ENCODE measurements around the gene LRRTM2.

The LRRTM2 gene

DNA sequence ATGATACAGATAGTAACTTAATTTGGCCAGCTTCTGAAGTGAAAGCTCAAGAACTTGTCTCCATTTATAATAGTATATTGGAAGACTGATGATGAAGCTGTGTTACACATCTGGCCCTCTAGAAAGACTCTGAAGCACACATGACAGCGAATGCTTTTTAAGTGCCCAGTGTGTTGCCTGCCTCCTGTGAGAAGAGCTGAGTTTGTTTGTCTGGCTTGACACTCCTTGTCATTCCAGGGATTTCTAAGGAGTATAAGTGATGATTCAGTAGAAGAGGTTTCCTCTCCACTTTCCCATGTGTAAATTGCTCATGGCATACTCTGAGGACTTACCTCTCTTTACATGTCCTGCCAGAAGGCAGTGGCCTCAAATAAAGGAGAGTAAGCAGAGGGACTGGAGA lies 30.4 kb upstream of the LRRTM2 start:
- in situ Hi-C loops (cut with HindIII; ENCODE audit: low pct_ligation_motif_present, low sequenced_read_pairs) = no loop called here
- DNase-seq = peak; percentile 45

DNA sequence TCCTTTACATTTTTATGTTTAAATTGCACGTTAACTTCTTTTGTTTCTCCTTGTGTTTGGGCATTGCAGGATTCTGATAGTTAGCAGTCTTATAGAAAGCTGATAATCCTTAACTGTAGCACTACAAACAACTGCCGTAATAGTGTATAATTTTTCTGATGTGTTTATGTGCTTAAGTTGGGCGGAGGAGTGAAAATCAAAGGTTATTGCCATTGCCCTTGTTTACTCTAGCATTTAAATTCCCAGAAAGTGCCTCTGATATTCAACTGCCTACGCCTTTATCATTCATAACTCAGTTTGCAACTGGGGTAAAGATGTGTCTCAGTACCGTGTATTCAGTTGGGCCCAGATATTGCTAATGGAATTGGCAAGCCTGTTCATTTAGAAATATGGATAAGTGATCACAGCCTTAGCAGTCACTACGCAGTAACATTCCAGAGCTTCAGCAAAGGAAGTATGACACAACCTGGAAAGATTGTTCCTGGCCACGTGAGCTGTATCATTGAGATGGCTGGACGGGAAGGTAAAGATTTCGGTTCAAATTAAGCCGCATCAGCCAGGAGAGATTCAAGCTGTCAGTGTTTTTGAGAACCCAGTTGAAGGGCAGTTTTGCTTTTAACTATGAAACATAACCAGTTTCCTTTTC lies 28.1 kb upstream of the LRRTM2 start:
- Histone ChIP-seq H3K27ac (peak overlapping the region; percentile 32), H3K36me3 (replicated peaks) (peaks cover 35% of the 10 kb centered on the region), H3K4me3 (ENCODE audit: low read depth, low read length) (no peak overlapping the region), H3K27me3 (replicated peaks) (no peaks in the 10 kb centered on the region)
- in situ Hi-C loops (cut with HindIII; ENCODE audit: low pct_ligation_motif_present, low sequenced_read_pairs) = no loop called here
- TF ChIP-seq, protein P1, sequence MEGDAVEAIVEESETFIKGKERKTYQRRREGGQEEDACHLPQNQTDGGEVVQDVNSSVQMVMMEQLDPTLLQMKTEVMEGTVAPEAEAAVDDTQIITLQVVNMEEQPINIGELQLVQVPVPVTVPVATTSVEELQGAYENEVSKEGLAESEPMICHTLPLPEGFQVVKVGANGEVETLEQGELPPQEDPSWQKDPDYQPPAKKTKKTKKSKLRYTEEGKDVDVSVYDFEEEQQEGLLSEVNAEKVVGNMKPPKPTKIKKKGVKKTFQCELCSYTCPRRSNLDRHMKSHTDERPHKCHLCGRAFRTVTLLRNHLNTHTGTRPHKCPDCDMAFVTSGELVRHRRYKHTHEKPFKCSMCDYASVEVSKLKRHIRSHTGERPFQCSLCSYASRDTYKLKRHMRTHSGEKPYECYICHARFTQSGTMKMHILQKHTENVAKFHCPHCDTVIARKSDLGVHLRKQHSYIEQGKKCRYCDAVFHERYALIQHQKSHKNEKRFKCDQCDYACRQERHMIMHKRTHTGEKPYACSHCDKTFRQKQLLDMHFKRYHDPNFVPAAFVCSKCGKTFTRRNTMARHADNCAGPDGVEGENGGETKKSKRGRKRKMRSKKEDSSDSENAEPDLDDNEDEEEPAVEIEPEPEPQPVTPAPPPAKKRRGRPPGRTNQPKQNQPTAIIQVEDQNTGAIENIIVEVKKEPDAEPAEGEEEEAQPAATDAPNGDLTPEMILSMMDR (IDR thresholded peaks at IDR 0.05; ENCODE audit: low read depth, low read length, missing control alignments) = no peak
- peak; percentile 62 for DNase-seq

More for the DNA sequence above, 30.4 kb upstream of the LRRTM2 start:
- no peak overlapping the region for H3K4me3 ChIP-seq (ENCODE audit: low read depth, low read length)
- H3K27ac ChIP-seq = no peak overlapping the region
- peaks cover 40% of the 10 kb centered on the region for H3K36me3 ChIP-seq (replicated peaks)
- no peaks in the 10 kb centered on the region for H3K27me3 ChIP-seq (replicated peaks)
- TF ChIP-seq, protein P1 (IDR thresholded peaks at IDR 0.05; ENCODE audit: low read depth, low read length, missing control alignments) = no peak

DNA sequence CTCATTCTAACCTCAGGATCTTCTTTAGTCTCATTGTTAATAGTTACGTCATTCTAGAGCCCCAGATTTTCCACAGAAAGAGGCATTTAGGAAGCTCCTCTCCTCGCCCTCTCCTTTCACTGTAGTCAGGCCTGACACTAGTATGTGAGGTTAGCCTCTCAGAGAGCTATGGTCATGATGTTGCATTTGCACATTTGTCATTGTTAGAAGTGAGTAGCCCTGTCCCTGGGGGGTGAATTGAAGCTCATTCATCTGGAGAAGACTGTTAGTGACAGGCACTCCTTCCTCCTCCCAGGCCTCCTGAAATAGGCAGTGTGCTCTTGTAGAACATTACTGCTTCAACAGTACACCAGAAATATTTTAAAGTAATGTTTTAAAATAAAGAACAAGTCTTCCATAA lies 26.6 kb upstream of the LRRTM2 start:
- H3K27me3 ChIP-seq (replicated peaks) = no peaks in the 10 kb centered on the region
- H3K36me3 ChIP-seq (replicated peaks) = peaks cover 33% of the 10 kb centered on the region
- no peak overlapping the region for H3K27ac ChIP-seq
- TF ChIP-seq, protein P1 (IDR thresholded peaks at IDR 0.05; ENCODE audit: low read depth, low read length, missing control alignments) = no peak
- no peak overlapping the region for H3K4me3 ChIP-seq (ENCODE audit: low read depth, low read length)
- no peak for DNase-seq
- in situ Hi-C loops (cut with HindIII; ENCODE audit: low pct_ligation_motif_present, low sequenced_read_pairs) = no loop called here

DNA sequence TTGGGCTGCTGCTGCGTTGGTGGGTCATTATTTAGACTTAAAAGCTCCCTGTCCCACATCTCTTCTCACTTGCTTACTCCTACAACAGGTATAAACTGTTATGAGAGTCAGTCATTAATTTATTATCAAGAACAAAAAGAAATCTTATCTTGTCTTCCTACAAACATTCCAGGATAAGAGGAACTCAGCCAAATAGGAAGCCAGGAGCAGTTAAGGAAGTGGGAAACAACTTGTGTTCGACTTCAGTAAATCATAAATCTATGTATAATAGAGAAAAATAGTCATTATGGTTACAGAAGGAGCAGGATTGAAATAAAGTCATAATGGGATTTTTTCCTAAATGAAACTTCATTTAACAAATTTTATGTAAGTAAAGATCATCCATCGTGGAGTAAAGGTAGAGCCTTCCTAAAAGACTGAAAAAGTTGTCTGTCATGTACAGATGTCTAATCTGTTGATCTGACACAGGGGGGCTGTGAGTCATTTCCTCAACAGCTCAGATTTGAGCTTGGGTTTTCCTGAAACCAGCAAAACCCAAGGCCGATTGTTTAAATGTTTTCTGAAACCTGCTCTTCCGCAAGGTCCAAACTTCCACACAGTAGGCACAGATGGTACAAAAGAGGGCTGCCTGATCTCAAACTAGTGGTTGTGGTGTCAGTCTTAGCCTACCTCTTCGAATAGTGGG lies 25.3 kb upstream of the LRRTM2 start:
- Histone ChIP-seq H3K27me3 (replicated peaks) (no peaks in the 10 kb centered on the region), H3K27ac (peak overlapping the region; percentile 35), H3K4me3 (ENCODE audit: low read depth, low read length) (no peak overlapping the region), H3K36me3 (replicated peaks) (peaks cover 23% of the 10 kb centered on the region)
- peak; percentile 69 for DNase-seq
- TF ChIP-seq, protein P1 (IDR thresholded peaks at IDR 0.05; ENCODE audit: low read depth, low read length, missing control alignments) = no peak
- in situ Hi-C loops (cut with HindIII; ENCODE audit: low pct_ligation_motif_present, low sequenced_read_pairs) = no loop called here

DNA sequence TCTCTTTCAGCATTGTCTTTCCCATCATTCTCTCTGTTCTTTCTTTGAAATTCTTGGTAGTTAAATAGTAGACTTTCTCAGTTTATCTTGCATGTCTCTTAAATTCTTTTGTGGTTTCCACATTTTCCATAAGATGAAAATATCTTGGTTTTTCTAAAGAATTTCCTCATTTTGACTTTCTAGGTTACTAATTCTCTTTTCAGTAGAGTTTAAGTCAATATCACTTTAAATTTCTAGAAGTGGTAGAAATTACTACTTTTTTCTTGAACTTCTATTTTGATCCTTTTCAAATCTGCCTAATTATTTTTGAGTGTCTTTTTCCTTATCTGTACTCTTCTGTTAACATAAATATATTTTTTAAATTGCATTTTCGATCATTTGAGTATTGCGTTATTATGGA lies 23.6 kb upstream of the LRRTM2 start:
- in situ Hi-C loops (cut with HindIII; ENCODE audit: low pct_ligation_motif_present, low sequenced_read_pairs) = no loop called here
- TF ChIP-seq, protein P1 (IDR thresholded peaks at IDR 0.05; ENCODE audit: low read depth, low read length, missing control alignments) = no peak
- H3K27ac ChIP-seq = no peak overlapping the region
- peaks cover 12% of the 10 kb centered on the region for H3K36me3 ChIP-seq (replicated peaks)
- no peak for DNase-seq
- H3K4me3 ChIP-seq (ENCODE audit: low read depth, low read length) = no peak overlapping the region
- H3K27me3 ChIP-seq (replicated peaks) = no peaks in the 10 kb centered on the region

All from brain microvascular endothelial cell (primary cell).